Measurements from ENCODE around the gene ADGRE1.

Gene ADGRE1

GRCh38 chr19:6886277-6886897 is 992 bp upstream of the ADGRE1 start:
- DNase-seq, result no peak

GRCh38 chr19:6888967-6889366 is 1.6 kb downstream of the ADGRE1 start:
- DNase-seq, result no peak

DNA sequence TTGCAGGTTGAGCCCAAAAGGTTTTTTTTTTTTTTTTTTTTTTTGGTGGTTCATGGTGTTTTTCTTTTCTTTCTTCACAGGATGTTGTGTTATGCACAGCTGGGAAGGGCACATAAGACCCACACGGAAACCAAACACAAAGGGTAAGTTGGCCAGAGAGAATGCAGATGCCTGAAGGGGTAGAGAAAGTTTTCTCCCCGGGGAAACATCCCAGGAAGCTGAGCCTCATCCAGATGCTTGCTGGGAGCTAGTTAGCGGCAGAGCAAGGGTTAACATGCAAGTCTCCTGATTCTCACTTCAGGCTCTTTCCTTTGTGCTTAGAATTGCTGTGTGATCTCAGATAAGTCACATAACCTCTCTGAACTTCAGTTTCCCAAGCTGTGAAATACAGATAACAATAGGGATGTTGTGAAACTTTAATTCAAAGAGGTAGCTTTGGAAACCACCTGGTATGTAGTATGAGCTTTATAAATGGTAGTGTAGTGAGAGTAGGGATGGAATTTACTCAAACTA is 3.1 kb downstream of the ADGRE1 start:
- DNase-seq, result no peak

GRCh38 chr19:6890938-6891337 is 3.6 kb downstream of the ADGRE1 start:
- DNase-seq, result no peak

DNA sequence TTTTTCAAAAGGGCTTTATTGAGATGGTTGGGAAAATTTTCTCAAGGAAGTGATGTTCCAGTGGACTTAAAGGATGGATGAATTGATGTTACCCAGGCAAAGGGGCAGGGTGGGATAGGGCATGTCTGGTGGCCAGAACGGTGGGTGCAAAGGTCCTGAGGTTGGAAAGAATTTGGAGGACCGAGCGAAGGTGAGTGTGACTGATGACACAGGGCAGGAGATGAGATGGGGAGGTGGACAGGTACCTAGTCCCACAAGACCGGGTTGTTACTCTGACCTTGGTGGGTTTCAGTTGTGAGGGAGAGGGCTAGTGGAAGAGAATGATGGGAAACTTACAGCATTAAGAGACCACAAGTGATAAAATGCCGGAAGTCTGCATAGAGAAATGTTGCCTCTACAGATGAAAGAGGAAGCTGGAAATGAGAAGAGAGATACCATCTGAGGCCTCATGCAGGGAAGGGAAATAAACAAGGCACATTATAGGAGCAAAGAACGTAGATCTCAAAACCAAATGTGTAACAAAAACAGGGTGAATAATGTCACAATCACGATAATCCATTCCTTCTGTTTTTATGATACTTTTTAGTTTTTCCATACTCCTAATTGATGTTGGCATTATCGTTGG is 4.5 kb downstream of the ADGRE1 start:
- DNase-seq, result no peak

- no peak for DNase-seq
These were observed 6.9 kb downstream of the ADGRE1 start for GRCh38 chr19:6894313-6894712.

- DNase-seq, result no peak
These were observed 16.1 kb downstream of the ADGRE1 start for GRCh38 chr19:6903446-6903845.

DNA sequence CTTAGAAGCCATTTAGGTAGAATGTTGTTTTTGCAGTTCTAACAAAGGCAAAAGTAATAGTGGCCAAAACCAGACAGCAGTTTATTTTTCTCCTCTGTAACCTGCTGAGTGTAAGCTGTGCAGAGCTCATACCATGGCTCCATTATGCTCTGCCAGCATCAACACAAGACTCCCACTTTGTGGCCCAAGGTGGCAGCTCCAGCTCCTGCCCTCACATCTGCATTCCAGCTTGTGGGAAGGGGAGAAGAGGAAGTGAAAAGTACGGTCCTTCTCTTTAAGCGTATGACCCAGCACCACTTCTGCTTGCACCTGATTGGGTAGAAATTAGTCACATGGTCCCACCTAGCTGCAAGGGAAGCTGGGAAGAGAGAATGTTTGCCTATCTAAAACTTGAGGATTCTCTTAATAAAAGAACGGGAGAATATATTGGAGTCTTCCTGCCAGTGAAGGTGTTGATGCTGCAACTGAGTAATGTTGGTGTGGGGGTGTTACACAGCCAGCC is 19.2 kb downstream of the ADGRE1 start:
- no peak for DNase-seq

- DNase-seq, result no peak
These were observed 24.1 kb downstream of the ADGRE1 start for GRCh38 chr19:6911523-6911922.

- no peak for DNase-seq
These were observed 26.9 kb downstream of the ADGRE1 start for GRCh38 chr19:6914321-6914720.

DNA sequence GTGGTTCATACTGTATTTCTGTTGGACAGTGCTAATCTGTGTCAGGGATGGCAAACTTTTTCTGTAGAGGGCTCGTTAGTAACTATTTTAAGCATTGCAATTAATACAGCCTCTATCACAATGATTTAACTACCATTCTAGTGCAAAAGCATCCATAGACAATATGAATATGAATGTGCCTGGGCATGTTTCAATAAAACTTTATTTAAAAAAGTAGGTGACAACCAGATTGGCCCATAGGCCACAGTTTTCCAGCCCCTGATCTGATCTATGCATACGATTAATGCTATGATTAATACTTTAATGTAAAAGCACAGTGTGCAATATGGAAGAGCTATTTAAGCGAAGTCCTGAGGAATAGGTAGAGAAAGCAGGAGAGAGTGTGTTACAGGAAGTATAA is 29.6 kb downstream of the ADGRE1 start:
- DNase-seq, result no peak

- DNase-seq, result no peak
These were observed 38.0 kb downstream of the ADGRE1 start for GRCh38 chr19:6925386-6925785.

DNA sequence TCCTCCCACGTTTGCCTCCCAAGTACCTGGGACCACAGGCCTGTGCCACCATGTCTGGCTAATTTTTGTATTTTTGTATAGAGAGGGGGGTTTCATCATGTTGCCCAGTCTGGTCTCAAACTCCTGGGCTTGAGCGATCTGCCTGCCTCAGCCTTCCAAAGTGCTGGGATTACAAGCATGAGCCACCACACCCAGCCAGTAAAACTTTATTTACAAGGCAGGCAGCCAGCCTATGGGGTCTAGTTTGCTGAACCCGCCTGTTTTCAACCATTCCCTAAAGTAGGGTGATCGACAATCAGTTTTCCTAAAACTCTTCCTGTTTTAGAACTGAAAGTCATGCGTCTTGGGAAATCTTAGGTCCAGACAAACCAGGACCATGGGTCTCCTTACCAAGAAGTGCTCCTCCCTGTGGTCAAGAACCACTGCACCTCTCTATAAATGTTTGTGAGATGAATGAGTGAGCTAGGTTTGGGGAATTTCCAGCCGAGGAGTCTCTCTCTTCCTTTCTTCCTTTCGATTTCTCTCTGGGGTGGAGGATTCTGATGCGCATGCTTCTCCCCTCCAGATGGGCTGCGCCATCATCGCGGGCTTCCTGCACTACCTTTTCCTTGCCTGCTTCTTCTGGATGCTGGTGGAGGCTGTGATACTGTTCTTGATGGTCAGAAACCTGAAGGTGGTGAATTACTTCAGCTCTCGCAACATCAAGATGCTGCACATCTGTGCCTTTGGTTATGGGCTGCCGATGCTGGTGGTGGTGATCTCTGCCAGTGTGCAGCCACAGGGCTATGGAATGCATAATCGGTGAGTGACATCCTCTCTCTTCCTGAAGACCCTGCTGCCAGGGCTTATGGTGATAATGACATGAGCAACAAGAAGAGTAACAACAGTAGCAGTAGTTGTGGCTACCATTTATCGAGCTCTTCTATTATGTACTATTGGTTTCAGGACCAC is 38.7 kb downstream of the ADGRE1 start:
- DNase-seq, result no peak

DNA sequence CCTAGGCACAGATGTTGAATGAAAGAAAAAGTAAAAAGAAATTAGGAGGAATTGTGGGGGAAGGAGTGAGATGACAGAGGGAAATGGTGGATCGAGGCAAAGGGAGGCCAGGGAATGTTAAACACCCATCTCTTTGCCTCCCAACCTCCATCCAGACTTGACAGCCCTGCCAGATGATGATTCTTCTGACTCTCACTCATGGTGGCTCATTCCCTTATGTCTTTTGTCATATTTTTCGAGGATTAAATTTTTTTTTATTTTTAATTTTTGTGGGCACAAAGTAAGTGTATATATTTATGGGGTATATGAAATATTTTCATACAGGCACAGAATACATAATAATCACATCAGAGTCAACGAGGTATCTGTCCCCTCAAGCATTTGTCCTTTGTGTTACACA is 42.8 kb downstream of the ADGRE1 start:
- DNase-seq, result no peak

DNA sequence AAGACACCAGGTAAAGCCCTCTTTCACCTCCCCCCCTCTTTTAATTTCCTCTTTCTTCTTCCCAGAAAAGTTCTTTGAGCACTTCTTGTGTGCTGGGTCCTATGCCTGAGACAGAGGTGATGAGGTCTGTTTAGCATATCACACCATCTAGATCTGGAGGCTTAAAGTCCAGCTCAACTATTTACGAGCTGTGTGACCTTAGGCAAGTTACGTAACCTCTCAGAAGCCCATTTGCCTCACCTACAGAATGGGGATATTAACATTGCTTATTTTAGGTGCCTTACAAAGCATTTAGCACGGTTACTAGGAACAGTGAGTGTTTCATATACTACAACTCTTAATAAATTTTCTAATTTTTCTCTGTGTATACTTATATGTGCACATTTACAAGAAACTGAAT is 47.7 kb downstream of the ADGRE1 start:
- DNase-seq, result no peak

DNA sequence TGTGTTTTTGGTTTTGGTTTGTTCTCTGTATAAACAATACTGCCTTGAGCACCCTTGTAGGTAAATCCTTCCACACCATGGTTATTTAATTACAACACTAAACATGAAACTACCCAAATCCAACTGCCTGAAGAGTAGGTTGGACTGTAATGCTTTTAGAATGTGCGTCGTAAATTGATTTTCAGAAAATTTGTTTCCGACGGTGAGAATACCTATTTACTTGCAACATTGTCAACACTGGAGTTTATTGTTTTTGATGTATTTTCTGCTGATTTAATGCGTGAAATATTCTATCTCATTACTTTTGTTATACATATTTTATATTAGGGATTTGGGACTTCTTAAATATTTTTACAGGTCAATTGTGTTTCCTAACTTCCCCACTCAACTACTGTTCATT is 48.2 kb downstream of the ADGRE1 start:
- no peak for DNase-seq

GRCh38 chr19:6945733-6946132 is 58.4 kb downstream of the ADGRE1 start:
- no peak for DNase-seq

GRCh38 chr19:6947745-6948144 is 60.4 kb downstream of the ADGRE1 start:
- DNase-seq, result no peak

GRCh38 chr19:6948884-6949283 is 61.5 kb downstream of the ADGRE1 start:
- no peak for DNase-seq

GRCh38 chr19:6952956-6953355 is 65.6 kb downstream of the ADGRE1 start:
- DNase-seq, result no peak

- DNase-seq, result no peak
These were observed 67.7 kb downstream of the ADGRE1 start for GRCh38 chr19:6955082-6955481.

DNA sequence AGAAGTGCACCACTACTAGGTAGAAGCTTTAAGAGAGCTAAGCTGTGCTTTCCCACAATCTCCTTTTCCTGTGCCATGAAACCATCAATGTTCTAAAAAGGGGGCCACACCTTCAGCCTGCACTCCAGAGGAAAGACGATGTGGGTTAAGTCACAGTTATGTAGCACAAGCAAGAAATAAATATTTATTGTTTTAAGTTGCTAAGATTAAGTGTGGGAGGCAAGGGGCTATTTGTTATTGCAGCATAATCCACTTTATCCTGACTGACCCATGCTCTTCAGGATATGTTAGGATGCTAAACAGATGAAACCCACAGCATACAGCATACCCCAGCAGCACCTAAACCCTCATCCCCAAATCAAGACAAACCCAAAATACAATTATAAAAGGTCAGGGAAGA is 69.2 kb downstream of the ADGRE1 start:
- DNase-seq, result no peak

GRCh38 chr19:6958791-6959190 is 71.4 kb downstream of the ADGRE1 start:
- no peak for DNase-seq
